ENCODE data around the gene PRX.
"Not testable (repeated sequence)": the region's sequence is repeated elsewhere in the genome, so short reads cannot be mapped to it uniquely, and the experiment has no call there.

The PRX gene

DNA sequence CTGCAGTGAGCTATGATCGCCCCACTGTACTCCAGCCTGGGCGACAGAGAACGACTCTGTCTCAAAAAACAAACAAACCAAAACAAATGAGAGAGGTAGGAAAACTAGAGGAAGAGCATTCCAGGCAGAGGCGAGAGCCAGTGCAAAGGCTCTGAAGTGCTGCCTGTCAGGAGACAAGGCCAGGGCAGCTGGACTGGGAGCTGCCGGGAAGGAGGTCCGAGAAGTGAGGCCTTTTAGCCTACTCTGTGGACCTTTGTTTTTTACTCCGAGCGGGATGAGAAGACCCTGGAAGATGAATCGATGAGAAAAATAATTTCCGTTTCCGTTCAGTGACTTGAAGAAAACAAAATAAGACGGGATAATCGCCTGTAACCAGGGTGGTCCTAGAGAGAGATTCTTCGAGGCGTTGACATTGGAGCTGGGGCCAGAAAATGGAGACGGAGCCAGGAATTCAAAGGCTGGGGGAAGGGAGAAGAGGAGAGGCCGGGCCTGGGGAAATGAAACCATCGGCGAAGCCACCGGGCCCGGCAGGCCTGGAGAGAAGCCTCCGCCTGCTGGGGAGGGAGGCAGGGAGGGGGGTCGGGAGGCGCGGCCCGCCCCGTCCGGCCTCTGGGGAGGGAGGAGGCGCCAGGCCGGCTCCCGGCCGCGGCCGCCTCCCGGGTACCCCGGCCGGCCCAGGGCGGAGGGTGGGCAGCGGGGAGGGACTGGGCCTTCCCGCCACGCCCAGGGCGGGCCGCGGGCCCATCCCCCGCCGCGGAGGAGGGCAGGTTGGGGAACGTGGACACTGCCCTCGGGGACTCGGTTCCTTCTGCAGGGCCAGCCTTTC is 20.4 kb upstream of the PRX start:
- DNase-seq: peak; percentile 92

DNA sequence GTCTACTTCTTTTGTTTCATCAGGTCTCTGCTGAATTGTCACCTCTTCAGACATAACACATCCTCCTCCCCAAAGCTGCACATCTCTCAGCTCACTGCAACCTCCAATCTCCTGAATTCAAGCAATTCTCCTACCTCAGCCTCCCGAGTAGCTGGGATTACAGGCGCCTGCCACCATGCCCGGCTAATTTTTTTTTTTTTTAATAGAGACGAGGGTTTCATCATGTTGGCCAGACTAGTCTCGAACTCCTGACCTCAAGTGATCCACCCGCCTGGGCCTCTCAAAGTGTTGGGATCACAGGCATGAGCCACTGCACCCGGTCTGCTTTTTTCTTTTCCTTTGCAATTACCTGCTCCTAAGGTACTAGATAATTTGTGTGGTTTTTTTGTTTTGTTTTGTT is 19.6 kb upstream of the PRX start:
- not testable (repeated sequence) for DNase-seq

DNA sequence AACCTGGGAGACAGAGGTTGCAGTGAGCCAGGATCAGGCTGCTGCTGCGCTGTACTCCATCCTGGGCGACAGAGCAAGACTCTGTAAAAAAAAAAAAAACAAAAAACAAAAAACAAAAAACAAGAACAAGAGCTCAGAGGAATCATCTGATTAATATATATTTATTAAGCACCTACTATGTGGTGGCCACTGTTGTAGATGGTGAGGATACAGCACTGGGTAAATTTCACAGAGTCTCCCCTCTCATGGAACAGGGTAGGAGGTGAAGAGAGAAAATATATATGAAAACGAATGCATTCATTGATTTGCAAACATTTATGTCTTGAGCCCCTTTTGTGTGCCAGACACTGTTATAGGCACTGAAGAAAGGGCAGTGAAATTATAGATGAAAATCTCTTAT is 18.5 kb upstream of the PRX start:
- DNase-seq: no peak

DNA sequence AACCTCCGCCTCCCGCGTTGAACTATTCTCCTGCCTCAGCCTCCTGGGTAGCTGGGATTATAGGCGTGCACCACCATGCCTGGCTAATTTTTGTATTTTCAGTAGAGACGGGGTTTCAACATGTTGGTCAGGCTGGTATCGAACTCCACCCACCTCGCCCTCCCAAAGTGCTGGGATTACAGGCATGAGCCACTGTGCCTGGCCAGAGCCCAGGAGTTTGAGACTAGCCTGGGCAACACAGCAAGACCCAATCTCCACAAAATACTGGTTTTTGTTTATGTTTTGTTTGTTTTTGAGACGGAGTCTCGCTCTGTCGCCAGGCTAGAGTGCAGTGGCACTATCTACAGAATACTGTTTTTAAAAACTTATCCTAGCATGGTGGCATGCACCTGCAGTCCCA is 17.1 kb upstream of the PRX start:
- not testable (repeated sequence) for DNase-seq

DNA sequence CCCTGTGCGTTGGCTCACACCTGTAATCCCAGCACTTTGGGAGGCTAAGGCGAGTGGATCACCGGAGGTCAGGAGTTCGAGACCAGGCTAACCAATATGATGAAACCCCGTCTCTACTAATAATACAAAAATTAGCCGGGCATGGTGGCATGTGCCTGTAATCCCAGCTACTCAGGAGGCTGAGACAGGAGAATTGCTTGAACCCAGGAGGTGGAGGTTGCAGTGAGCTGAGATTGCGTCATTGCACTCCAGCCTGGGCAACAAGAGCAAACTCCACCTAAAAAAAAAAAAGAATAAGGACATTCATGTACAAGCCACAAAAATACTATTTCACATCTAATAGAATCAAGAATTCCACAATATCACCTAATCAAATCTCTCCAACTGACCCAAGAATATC is 15.0 kb upstream of the PRX start:
- DNase-seq: not testable (repeated sequence)

DNA sequence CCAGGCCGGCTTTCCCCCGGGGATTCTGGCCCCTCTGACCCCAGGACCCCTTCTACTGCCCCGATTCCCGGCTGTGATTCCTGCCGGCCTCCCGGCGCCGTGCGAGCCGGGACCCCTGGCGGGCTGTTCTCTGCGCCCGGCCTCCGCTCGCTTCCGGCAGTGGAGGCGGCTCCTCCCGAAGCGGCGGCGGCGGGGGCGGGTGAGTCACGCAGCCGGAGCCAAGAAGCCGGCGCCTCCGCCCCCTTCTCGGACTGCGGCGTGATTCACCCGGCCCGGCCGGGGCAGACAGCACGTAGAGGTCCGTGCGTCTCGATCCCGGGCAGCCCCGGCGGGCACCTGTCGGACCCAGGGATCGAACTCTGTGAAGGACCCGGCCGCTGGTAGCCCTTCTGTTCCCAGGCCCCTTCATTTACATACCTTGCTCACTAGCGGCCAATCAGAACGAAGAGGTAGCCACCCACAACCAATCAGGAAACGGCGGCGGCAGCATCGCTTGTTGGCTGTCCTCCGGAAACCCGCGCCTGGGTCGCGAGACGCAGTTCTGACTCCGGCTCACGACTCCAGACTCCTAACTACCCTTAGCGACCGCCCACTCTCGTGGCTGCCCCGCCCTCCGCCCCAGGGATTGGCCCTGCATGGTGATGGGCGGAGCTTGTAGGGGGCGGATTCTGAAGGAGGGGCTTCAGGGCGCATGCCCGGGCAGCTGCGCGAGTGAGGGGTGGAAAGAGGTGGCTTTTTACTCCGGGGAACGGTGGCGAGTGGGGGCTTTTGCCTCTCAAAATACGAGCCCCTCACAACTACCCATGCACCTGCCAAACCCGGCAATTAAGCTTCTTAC is 12.5 kb upstream of the PRX start, which contains the start of gene SERTAD1:
Gene SERTAD1, minus strand, starts transcription at position 543 of the 838 bp plus-strand sequence. CDS start 2,446 bp downstream, outside the sequence.
- DNase-seq: peak; percentile 100

DNA sequence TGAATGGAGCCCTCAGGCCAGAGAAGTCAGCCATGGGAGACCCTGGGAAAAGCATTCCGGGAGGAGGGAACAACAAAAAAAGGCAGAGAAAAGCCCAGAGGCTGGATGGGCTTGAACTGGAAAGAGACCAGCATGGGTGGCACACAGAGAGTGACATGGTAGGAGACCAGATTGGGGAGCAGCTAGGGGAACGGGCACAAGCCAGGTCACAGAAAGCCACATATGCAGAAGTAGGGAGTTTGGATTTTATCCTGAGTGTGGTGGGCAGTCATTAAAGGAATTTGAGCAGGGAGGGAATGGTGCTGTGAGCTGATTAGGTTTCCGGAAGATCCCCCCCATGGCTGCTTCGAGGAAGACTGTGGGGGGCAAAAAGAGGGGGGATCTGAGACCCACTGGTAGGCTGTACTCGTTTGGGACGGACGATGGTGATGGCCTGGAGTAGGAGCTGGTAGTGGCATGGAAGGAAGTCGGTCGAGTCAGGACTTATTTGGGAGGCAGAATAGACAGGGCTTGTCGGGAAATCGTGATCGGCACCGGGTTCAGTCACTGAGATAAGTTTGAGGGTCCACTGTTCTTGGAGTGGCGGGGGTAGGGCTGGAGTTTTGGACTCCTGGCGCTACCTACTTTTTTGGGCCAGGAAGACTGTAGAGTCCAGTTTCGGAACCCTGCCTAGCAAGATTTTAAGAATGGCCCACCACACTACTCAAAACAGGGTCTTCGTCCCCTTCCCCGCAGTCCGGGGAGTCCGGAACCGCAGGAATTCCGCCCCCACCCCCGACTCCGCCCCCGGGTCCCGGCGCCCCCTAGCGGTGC is 11.7 kb upstream of the PRX start:
- DNase-seq: peak; percentile 36

DNA sequence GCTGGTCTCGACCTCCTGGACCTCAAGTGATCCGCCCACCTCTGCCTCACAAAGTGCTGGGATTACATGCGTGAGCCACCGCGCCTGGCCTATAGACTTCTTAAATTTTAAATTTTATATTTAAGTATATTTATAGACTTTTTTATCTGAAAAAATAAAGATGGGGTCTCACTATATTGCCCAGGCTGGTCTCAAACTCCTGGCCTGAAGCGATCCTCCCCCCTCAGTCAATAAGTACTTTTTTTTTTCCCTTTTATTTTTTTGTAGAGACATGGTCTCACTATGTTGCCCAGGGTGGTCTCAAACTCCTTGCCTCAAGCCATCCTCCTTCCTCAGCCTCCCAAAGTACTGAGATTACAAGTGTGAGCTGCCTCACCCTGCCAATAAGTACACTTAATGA is 10.8 kb upstream of the PRX start:
- no peak for DNase-seq

DNA sequence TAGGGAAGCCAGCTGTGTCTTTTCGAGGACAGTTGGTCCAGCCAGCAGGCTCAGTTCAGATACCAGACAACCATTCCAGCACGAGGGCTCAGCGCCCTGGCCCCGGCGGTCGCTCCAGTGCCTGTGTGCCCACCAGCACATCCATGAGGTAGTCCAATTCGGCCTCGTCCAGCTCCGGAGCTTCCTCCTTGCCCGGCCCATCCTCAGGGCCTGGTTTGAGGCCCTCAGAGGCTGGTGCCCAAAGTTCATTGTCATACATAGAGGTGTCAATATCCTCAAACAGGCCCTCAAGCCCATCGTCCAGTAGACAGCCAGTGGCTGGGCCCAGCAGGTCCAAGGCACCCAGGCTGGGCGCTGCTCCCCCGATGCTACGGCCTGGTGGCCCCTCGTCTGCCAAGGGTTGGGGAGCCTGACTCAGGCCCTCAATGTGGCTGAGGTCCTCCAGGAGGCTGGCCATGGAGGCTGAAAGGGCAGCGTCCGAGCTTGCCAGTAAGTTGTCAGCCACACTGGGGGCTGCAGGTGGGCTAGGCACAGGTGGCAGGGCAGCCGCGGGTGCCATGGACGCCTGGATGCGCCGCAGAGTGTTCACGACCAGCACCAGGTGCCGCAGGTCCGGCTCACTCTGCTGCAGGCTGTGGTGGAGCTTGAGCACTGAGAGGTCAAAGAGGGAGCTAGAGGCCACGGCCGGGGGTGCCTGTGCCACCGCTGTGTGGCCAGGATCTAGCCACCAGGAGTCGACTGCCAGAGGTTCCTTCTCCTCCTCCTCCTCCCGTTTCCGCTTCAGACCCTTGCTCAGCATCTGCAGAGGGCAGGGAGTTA is 9.8 kb upstream of the PRX start:
- no peak for DNase-seq

DNA sequence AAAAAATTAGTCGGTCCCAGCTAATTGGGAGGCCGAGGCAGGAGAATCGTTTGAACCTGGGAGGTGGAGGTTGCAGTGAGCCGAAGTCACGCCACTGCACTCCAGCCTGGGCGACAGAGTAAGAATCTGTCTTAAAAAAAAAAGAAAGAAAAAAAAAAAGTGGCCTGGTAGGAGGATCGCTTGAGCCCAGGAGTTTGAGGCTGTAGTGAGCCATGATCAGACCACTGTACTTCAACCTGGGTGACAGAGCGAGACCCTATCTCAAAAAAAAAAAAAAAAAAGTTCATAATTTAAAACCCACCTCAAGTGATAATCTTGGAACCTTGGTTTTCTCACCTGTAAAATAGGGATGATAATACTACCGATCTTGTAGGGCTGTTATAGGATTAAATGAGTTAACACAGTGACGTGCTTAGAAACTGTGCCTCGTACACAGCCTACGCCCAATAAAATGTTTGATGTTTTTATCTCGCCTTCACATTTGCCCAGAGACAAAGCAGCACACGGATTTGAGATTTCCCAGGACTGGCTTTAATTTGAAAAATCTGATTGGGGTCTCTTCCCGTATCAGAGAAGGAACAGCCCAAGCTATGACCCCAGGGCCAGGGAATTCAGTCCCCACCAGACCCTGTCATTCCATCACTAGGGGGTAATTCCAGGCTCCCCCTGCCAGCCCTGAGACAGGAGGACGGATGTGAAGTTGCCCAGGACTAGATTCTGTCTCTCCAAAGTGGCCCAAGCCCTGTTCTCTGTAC is 9.0 kb upstream of the PRX start:
- DNase-seq: no peak

DNA sequence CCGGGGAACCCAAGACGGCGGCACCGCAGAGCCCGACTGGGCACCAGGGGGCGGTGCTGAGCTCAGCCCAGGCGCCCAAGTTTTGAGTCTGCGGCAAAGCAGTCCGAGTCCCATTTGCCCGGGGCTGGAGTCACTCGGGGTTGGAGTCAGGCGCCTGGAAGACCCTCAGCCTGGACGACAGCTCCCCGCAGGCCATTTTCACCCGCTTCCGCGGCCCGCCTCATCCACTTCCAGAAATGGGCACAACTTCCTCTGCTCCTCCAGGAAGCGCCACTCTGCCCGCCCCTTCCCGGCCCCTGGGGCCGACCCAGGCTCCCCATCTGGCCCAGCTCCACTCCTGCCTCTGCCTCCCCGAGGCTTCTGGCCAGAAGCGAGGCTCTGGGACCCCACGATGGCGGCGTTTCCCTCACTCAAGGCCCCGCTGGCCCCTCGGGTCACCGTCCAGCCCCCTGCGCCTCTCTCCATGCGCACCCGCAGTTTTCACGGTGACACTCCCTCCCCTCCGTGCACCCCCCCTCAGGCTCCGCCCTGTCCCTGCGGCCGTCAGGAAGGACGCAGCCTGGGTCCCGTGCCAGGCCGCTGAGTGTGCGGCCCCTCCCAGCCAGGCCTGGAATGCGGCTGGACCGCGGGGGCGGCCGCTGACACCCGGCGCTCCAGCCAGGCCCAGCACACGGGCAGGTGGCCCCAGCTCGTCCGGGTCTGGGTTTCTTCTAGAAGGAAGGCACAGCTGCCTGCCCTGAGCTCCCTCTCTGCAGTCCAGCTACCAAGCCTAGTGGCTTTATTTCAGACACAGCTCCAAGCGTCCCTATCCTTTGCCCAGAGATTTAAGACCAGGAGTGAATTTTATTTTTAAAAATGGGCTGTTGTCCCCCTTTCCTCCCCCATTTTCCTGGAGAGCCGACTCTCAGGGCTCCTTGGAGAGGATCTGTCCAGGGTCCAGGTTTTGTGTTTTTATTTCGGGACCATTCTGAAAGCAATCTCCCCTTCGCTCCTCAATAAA is 7.9 kb upstream of the PRX start:
- peak; percentile 93 for DNase-seq

DNA sequence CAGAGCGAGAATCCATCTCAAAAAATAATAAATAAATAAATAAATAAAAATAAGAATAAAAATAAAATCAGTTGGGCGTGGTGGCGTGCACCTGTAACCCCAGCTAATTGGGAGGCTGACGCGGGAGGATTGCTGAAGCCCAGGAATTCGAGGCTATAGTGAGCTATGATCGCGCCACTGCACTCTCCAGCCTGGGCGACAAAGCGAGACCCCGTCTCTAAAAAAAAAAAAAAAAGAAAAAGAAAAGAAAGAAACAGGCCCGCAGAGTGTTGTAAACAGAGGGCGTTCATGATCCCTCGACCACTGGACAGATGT is 7.2 kb upstream of the PRX start:
- DNase-seq: no peak

DNA sequence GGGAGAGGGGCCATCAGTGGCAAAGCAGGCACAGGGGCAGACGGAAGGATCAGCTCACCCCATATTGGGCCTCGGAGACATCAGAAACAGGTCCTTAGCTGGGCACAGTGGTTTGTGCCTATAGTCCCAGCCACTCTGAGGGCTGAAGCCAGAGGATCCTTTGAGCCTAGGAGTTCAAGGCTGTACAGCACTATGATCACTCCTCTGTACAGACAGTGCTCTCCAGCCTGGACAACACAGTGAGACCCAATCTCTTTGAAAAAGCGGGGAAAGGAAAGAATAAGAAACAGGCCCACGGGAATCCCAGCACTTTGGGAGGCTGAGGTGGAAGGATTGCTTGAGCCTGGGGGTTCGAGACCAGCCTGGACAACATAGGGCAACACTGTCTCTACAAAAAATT is 6.6 kb upstream of the PRX start:
- DNase-seq: no peak

DNA sequence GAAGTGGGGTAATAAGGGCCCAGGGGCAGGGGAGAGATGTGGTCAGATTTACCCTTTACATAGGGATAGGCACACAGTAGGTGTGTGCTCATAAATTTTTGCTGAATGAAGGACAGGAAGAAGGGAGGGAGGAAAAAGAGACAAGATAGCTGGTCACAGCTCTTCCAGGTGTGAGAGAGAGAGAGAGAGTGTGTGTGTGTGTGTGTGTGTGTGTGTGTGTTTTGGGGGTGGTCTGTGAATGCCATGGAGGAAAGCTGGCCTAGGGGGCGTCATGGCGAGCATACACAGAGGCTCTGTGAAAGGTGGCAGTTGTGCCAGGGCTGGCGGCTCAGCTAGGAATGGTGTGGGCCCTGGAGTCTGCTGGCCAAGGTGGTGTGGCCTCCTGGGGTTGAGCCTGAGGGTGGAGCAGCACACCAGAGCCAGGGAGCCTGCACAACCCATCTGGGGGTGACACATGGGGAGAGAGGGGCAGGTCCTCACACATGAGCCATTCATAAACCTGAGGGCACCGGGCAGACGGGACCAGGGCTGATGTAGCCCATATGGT is 6.0 kb upstream of the PRX start:
- DNase-seq: no peak

DNA sequence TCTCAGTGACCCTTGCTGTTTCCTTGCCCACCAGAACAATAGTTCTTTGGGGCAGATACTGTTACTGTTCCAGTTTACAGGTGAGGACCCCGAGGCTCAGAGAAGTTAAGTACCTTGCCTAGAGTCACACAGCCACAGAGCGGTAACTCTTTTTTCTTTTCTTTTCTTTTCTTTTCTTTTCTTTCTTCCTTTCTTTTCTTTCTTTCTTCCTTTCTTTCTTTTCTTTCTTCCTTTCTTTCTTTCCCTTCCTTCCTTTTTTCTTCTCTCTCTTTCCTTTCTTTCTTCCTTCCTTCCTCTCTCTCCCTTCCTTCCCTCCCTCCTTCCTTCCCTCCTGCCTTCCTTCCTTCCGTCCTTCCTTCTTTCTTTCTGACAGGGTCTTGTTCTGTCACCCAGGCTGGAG is 4.9 kb upstream of the PRX start:
- no peak for DNase-seq

DNA sequence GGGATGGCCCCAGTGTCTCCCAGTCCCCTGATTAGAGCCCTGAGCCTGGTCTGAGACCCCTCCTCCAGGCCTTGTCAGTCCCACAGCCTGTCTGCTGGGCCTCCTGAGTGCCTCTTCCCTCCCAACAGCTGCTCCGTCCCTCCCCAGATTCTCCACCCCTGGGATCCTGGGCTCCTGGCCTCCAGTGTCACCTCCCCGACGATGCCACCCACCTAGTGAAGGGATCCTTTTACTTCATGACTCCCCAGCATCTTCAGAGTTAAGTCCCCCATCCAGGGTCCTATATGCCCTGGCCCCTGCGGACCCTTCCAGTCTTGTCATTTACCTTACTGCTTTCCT is 4.4 kb upstream of the PRX start:
- DNase-seq: no peak

DNA sequence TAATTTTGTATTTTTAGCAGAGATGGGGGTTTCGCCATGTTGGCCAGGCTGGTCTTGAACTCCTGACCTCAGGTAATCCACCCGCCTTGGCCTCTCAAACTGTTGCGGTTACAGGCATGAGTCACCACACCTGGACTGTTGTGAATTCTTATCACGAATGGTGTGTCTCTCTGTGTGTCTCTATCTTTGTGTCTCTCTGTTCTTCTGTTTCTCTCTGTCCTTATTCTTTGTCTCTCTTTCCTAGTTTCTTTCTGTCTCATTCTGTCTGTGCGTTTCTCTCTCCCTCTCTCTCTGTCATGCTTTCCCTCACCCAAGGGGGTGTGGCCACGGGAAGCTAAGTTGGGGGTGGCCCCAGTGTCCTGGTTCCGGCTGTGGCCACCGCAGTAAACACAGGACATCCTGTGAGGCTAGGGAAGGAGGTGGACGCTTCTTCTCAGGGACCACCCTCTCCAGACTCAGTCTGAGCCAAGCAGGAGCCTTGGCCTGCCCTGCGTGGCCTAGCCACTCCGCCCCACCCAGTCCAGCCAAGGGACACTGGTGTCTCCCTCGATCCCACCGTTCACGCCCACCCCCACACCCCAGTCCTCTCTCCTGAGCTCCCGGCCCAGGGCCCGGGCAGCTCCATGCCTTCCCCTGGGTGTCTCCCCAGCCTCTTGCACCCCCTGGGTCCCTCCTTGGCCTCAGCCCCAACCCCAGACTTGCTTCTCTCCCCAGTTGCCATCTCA is 3.9 kb upstream of the PRX start:
- DNase-seq: peak; percentile 90

DNA sequence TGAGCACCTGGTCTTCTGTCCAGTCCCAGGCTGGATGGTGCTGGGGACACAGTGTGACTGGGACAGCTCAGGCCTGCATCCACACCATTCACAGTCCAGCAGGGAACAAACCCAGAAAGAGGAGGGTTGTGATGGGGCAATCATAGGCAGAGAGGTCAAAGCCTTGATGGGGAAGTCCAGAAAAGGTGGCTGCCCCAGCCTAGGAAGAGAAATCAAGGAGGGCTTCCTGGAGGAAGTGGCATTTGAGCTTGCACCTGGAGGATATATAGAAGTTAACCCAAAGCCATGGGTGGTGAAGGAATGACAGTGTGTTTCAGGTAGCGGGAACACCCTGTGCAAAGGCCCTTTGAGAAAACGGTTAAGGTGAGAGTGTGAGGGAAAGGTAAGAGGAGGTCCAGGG is 2.6 kb upstream of the PRX start:
- DNase-seq: no peak
